SIG-M5 (cell line): Measurements from ENCODE around the gene PPP1R12A.

Experiments
- DNase-seq: peaks from one replicate; lab custom pipeline; 2025; lab: John Stamatoyannopoulos, UW

Gene PPP1R12A

DNA sequence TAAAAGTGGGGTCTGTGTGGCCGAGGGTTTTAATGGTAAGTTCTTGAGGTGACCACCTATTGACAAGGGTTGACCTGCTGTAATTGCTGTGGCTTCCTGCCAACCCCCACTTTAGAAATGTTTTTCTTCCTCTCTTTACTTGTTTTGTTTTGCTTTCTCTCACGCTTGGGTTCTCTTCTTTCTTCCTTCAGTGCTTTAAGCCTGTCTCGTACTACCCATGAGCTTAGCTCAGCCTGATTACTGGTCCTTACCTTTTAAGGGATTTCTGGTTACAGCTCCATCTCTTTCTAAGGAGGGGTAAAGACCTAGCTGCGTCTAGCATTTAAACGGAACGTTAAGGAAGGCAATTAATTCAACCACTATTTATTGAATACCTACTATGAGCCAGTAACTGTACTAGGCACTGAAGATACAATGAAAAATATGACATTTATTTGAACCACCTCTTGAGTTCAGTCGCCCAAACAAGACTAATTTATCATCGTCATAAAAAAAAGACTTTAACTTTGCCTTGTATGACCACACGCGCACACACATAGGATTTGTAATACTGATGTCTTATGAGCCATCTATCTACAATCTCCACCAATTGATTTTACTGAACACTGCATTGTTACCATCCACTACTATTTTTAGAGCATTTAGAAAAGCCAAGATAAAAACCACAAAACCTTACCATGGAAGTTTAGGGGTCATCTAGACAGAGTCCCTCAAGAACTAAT lies 888 bp upstream of the PPP1R12A start:
- no peak for DNase-seq

DNA sequence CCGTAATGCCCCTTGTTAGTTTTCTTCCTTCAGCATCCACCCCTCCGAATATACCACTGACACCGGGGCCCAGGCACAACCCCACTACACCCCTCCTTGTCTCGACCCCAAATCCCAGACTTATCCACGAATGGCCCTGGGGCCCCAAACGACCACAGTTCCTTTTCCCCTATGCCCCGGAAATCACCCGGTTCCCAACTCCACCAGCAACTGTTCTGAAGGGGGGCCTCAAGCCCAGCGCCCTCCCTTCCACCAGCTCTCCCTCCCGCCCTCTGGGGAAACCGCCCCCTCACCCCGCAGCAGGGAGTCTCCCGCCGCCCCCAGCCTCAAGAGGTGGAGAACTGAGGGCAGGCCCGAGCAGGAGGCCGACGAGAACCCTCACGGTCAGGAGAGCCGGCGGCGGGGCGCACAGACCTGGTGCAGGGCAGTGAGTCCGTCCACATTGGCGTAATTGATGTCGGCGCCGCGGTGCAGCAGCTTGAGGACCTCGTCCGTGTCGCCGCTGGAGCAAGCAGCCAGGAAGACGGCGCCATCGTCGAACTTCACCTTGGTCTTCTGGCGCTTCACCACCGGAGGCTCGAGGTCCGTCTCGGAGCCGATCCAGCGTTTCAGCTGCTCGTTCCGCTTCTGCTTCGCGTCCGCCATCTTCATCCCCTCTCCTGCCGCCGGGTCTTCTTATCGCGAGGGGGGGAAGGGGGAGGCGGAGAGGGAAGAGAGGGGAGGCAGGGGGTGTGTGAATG lies 446 bp downstream of the PPP1R12A start:
- DNase-seq = no peak

DNA sequence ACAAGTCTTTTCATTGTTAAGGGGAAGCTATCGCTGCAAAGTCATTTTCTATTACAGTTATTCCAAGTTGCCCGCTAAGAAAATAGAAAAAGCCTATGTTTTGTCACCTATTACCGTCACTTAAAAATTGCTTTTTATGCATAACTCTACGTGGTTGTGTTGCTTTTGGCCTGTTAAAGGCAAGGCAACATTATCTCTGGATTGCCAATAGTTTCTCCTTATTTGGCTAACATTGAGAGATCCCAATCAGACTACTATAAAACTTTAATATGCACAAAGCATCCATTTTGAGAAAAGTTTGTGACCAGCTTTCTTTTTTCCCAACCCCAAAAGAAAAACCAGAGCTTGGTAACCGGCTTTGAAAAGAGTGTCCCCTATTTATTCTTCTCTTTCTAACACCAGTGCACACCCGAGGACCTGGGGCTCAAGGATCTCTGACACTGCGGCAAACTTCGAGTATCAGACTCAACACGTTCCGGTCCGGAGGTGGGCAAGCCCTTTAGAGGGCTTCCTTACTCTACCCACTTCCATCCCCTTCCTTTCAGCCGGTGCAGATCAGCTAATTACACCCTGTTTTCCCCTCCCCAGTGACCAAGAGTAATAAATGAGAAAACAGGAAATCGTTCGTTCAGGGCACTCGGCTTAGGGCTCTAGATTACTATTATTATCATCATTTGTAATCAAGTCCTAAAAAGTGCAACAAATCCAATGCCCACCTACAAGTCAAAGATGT lies 1.2 kb downstream of the PPP1R12A start:
- no peak for DNase-seq

DNA sequence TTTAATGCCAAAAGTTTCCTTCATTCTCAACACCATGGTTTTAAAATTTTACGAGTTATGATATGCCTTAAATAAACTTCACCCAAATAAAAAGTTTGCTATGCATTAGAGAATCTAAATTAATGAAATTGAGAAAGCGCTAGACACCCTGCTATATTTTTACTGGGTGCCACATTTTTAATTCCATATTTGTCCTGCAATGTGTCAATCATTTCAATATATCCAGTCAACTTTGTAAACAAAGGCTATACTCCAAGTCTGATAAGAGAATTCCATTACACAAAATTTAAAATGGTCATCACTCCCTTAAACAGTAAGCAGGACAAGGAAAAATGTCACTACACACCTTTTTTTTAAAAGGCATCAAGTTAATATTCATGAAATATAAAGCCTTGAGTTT lies 1.9 kb downstream of the PPP1R12A start:
- DNase-seq = no peak

DNA sequence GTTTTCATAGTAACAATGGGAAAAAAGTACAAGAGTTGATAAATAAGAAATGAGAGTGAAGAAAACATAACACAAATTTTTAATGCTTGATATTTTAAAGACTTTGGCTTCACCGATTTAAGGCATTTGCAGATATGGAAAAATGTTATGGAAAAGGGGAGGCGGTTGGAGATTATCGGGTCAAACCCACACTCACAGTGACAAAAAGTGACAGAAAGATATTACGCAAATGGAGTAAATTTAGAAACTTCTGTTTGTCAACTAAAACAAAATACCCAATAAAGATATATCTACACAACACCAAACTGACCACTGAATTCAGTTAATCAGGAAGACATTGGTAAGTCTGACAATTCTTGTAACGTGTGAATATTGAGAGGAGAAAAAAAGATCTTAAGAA lies 2.5 kb downstream of the PPP1R12A start:
- no peak for DNase-seq

DNA sequence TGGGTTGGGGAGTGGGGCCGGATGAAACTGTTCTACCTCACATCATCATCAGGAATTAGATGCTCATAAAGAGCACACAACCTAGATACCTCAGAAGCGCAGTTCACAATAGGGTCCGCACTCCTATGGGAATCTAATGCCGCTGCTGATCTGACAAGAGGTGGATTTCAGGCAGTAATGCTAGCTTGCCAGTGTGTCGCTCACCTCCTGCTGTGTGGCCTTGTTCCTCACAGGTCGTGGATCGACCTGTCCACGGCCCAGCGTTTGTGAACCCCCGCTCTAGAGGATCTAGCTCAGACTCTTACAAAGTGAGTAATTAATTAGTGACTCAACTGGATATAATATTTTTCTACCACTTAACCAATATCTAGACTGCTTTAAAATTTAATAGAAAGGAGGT lies 5.8 kb downstream of the PPP1R12A start:
- no peak for DNase-seq

DNA sequence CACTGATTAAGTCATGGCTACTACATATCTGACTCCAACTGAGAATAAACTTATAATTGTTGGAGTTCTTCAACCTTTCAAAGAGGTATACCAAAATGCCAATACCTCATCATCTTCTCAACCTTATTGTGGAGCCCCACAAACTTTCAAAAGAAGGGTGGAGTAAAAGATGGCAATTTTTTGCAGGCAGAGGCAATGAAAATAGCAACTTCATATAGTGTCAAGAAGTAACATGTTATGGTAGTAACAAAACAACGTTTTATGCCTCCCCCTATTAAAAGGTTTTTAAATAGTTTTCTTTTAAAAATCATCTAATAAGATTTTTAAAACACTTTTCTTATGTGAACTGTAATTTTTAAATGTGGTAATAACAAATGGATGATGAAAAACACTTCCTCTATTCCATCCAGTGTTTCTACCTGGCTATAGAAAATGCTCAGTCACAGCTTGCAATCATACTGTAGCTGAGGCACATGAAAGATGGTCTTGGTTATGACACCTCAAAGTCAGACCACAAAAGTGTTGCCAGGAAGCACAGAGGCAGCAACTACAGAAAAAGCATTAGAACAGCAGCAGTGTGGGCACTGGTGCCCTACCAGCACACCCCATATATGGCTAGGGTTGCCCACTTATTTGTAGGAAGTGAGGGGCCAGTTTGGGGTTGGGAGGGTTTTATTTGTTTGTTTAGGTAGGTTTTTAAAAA lies 7.0 kb downstream of the PPP1R12A start:
- DNase-seq = no peak

DNA sequence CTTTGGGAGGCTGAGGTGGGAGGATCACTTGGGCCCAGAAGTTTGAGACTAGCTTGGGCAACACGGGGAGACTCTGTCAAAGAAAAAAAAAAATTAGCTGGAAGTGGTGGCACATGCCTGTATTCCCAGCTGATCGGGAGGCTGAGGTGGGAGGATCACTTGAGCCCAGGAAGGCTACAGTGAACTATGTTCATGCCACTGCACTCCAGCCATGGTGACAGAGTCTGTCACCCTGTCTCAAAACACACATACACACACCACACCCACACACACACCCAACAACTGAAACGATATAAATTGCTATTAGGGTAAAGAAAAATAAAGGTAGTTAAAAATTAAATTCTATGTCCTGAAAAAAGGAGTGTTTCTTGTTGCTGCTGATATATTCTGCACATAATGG lies 7.9 kb downstream of the PPP1R12A start:
- no peak for DNase-seq

DNA sequence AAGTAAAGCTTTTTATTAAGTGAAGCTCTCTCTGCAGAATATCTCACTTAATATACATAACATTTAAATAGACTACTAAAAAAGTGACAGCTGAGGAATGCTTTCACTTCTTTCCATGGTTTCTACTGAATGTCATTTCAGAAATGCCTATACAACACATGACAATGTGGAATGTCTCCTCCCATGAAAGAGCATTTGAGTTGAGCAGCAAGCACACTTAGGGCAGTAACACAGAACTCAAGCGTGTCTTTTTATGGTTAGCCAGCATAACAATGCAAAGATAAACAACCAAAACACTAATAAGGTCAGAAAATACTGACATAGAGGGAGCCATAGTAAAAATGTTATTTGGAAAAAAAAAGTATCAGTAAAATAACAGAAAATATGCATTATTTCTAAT lies 9.4 kb downstream of the PPP1R12A start:
- DNase-seq = no peak

DNA sequence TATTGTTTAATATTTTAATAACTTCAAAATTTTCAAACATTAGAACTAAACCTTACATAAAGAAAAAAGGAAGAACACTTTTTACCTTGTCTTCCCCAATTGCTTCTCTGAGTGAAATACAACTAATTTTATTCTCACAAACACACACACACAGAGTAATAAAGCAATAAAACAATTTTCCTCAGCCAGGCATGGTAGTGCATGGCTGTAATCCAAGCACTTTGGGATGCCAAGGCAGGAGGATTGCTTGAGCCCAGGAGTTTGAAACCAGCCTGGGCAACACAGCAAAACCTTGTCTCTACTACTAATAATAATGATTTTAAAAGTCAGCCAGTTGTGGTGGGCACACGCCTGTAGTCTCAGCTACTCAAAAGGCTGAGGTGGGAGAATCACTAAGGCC lies 13.1 kb downstream of the PPP1R12A start:
- no peak for DNase-seq

DNA sequence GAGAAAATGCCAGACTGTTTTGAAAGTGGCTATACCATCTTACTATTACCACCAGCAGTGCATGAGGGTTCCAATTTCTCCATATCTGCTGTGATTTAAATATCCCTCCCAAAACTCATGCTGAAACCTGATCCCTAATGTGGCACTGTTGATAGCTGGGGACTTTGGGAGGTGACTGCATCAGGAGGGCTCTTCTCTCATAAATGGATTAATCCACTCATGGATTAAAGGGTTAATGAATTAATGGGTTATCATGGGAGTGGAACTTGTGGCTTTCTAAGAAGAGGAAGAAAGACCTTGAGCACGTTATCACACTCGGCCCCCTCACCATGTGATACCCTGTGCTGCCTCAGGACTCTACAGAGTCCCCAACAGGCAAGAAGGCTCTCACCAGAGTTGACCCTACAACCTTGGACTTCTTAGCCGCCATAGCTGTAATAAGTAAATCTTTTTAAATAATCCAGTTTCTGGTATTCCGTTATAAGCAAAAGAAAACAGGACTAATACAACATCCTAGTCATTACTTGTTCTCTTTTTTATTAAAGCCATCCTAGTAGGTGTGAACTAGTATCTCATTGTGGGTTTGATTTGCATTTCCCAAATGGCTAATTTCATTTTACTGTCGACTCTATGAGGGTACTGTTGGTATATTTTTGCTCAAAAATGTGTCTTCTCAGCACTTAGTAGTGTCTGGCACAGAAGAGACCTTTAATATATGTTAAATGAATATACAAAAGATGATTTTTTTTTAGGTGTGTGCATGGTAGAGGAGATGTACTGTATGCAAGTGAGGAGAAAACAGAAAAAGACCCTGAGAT lies 14.3 kb downstream of the PPP1R12A start:
- no peak for DNase-seq

DNA sequence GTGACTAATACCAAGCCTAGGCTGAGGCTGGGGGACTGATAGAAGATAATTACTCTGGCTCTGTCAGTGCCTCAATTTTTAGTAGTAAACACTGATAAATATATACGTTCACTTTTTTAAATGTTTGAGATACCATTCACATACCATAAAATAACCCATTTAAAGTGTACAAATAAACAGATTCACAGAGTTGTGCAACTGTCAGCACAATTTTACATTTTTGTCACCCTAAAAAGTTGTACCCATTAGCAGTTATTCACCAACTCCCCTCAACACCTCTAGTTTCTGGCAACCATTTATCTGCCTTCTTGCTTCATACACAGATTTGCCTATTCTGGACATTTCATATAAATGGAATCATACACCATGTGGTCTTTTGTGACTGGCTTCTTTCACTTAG lies 15.1 kb downstream of the PPP1R12A start:
- no peak for DNase-seq

DNA sequence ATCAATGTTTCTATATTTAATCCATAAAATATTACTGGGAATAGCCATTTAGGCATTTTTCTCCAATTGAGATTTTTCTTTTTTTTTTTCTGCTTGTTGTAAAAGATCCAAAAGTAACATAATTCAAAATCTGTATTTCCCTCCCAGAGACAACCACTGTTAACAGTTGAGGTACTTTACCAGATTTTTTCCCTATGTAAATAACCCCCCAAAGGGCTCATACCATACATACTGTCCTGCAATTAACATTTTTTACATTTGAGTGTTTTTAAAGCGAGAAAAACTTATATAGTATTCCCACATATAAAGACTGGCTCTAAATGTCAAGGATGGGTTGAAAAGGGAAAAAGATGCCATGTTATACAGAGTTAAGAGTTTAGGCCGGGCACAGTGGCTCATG lies 18.1 kb downstream of the PPP1R12A start:
- DNase-seq = no peak

DNA sequence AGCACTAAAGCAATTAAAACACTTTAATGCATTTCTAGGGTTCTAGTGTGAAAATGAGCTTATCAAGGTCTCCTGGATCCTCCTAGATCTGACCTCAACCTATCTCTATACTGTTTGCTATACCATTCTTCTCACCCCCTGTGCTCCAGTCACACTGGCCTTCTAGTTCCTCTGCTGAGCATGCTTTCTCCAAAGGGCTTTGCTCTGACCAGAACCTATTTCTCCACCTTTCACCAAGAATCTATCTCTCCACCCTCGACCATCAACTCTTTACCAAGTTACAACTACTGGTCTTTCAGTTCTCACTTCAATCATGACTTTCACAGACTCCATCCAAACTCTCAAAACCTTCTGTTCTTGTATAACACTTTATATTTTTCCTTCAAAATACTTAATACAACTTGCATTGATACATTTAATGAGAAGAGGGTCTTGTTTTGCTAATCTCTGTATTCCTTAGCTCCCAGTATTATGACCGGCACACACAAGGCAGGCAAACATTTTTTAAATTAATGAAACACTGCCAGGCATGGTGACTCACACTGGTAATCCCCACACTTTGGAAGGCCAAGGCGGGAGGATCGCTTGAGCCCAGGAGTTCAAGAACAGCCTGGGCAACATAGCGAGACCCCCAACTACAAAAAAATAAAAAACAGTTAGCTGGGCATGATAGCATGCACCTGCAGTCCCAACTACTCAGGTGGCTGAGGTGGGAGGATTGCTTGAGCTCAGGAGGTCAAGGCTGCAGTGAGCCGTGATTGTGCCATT lies 22.8 kb downstream of the PPP1R12A start:
- DNase-seq = no peak

DNA sequence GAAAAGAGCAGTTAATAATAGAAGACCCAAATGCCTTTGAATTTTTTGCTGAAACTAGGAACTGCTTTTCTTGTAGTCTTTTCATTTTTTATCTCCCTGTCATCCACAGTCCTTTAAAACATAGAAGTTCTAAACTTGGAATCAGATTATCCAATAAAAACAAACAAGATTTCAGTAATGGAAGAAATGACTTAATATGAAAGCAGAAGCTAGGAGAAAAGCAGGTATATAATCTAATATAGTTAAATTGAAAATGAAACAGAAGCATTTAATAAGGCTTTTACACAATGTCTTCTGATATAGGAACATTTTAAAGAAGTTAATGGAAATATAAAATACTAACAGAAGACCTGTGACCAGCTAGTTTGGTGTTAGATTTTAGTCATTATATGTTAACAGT lies 26.5 kb downstream of the PPP1R12A start:
- no peak for DNase-seq

DNA sequence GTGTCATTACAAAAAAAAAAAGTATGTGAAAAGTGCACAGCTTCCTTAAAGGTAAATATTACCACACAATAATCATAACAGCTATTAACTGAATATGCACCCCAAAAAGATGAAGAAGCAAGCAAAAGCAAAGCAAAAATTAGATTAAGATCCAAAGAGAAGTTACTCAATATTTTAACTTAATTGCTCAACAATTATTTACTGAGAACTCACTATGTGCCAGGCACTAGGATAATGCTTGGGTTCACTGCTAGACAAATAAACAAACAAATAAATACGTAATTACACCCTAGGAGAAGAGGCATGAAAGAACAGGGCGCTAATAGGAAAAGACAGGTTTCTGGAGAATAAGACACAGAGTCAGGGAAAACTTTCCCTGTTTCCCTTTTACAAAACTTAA lies 33.4 kb downstream of the PPP1R12A start:
- no peak for DNase-seq

DNA sequence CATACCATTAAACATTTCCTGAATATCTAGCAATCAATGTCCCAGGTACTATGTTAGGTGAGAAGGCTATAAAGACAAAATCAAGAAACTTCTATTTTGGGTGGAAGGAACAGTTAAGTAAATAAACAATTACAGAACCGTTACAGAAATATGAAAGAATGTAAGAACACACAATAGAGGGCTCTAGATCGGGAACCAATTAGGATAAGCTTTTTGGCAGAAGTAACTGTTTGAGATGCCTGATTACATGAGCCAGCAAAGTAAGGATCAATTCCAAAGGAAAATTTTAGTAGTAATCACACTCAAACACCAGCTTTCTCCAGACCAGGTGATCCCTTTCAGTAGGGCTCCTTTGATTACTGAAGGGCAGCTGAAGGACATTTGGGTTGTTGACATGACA lies 33.9 kb downstream of the PPP1R12A start:
- DNase-seq = no peak

DNA sequence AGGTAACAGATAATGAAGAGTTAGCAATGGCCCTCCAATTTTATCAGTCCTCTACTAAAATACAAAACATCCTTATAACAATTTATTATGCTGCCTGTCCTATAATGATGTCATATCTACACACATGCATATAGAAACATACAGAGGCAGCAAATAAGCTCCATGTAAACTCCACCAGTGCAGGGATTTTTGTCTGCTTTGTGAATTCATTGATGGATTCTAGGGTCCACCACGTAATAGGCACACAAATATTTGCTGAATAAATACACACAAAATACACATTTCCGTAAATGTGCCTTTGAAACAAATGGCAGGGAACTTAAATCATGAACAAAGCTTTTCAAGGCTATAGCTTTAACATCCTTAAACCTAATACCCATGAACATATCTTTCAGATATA lies 34.7 kb downstream of the PPP1R12A start:
- DNase-seq = no peak

DNA sequence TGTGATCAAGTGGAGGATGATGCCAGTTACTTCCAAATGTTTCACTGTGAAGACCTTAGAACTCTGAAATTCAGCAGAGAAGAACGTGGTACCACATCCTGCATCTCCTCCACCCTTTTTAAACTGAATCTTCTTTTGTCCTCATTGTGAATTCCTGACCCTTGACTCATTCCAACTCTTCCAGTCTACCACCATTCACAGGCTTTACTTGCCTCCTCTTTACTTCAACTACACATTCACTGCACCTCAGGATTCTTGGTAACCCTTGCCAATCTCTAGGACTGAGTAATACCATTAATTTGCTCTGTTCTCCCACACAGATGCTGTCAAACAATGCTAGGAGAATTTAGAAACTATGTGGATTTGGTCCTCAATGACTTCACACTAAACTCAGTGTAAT lies 37.3 kb downstream of the PPP1R12A start:
- DNase-seq = no peak

DNA sequence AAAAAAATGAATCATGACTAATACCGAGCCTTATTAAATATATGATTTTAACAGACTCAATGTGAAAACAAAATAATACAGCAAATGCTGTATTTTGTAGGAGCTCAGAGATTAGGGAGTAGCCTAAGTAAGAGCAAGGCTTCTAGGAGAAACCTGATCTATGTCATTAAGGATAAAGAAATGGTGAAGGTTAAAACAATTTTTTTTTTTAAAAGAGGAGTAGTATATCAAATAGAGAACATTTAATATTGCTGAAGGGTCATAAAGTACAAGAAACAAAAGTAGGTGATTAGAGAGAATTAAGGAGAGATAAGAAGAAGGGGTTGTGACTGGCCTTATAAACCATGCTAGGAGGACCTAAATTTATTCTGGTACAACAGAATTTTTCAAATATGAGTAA lies 39.1 kb downstream of the PPP1R12A start:
- DNase-seq = no peak

DNA sequence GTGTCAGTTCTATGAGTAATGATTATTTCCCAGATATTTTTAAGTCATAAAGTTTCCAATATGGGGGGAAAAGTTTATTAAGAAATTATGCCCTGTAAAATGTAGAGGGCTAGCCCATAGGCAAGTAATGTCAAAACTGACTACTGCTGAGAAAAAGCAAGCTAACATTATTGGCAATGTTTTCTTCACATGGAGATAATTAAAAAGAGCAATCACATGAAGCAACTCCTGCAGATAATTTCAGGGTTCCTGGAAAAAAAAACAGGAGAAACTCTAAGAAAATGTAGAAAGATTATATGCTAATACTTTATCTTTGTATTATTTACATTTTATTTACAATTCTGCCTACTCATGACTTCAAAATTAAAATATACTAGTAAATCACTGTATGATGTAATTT lies 39.8 kb downstream of the PPP1R12A start:
- DNase-seq = no peak
